Measurements from ENCODE around the gene TP53BP1.

DNA sequence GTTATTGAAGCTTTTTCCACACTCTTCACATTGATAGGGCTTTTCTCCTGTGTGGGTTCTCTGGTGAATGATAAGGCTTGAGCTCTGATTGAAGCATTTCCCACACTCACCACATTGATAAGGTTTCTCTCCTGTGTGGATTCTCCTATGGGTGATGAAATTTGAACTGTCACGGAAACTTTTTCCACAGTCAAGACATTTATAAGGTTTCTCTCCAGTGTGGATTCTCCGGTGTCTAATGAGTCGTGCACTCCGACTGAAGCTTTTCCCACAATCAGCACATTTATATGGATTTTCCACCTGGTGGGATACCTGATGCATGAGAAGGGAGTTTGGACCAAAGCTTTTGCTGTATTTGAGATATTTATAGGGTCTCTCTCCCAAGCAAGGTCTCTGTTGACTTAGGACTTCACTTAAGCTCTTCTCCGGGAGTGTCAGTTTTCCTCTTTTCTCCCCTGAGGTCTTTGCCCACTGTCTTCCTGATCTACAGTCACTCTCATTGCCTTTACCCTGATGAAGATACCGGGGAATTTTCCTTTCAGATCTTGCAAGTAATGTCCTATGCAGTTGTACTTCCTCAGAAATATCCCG, 131.5 kb downstream of the TP53BP1 start:
- TF ChIP-seq, protein P1, sequence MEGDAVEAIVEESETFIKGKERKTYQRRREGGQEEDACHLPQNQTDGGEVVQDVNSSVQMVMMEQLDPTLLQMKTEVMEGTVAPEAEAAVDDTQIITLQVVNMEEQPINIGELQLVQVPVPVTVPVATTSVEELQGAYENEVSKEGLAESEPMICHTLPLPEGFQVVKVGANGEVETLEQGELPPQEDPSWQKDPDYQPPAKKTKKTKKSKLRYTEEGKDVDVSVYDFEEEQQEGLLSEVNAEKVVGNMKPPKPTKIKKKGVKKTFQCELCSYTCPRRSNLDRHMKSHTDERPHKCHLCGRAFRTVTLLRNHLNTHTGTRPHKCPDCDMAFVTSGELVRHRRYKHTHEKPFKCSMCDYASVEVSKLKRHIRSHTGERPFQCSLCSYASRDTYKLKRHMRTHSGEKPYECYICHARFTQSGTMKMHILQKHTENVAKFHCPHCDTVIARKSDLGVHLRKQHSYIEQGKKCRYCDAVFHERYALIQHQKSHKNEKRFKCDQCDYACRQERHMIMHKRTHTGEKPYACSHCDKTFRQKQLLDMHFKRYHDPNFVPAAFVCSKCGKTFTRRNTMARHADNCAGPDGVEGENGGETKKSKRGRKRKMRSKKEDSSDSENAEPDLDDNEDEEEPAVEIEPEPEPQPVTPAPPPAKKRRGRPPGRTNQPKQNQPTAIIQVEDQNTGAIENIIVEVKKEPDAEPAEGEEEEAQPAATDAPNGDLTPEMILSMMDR (IDR thresholded peaks at IDR 0.05; ENCODE audit: poor library complexity, severe bottlenecking), result no peak
- TF ChIP-seq EP300 (conservative IDR thresholded peaks at IDR 0.05; ENCODE audit: poor library complexity, severe bottlenecking), result no peak
- TF ChIP-seq, protein P2, sequence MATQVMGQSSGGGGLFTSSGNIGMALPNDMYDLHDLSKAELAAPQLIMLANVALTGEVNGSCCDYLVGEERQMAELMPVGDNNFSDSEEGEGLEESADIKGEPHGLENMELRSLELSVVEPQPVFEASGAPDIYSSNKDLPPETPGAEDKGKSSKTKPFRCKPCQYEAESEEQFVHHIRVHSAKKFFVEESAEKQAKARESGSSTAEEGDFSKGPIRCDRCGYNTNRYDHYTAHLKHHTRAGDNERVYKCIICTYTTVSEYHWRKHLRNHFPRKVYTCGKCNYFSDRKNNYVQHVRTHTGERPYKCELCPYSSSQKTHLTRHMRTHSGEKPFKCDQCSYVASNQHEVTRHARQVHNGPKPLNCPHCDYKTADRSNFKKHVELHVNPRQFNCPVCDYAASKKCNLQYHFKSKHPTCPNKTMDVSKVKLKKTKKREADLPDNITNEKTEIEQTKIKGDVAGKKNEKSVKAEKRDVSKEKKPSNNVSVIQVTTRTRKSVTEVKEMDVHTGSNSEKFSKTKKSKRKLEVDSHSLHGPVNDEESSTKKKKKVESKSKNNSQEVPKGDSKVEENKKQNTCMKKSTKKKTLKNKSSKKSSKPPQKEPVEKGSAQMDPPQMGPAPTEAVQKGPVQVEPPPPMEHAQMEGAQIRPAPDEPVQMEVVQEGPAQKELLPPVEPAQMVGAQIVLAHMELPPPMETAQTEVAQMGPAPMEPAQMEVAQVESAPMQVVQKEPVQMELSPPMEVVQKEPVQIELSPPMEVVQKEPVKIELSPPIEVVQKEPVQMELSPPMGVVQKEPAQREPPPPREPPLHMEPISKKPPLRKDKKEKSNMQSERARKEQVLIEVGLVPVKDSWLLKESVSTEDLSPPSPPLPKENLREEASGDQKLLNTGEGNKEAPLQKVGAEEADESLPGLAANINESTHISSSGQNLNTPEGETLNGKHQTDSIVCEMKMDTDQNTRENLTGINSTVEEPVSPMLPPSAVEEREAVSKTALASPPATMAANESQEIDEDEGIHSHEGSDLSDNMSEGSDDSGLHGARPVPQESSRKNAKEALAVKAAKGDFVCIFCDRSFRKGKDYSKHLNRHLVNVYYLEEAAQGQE (IDR thresholded peaks at IDR 0.05; ENCODE audit: borderline replicate concordance), result no peak

Data from neural cell (in vitro differentiated cells).